Measurements from ENCODE around the gene ABCA13.

ABCA13 gene

DNA sequence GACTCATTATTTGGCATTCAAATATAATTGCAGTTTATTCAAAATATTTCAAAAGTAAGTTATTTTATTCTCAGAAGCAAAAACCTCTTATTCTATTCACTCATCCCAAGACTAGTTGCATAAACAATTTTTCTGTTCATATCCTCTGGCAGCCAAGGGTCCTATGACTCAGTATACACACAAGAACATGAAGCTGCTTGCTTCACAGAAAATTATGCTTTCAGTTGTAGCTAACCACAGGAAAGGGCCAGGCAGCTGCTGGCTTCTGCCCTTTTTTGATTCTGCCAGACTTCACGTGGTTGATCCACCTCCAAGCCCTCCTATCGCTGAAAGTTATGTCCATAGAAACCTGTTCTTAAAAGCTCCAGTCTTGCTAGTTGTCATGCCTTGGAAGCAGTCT, 108.8 kb downstream of the ABCA13 start:
- Histone ChIP-seq H3K27me3 (ENCODE audit: control insufficient read depth, insufficient read depth, low read length) (no peaks in the 10 kb centered on the region), H3K9me3 (ENCODE audit: control insufficient read depth, insufficient read depth, low read length) (no peaks in the 10 kb centered on the region), H3K4me1 (ENCODE audit: control insufficient read depth, insufficient read depth, low read length) (no peaks in the 10 kb centered on the region), H3K4me3 (ENCODE audit: low read depth, low read length) (no peak overlapping the region), H3K9ac (ENCODE audit: low read depth, low read length) (no peak overlapping the region), H3K36me3 (ENCODE audit: control insufficient read depth, insufficient read depth, low read length) (no peaks in the 10 kb centered on the region)

DNA sequence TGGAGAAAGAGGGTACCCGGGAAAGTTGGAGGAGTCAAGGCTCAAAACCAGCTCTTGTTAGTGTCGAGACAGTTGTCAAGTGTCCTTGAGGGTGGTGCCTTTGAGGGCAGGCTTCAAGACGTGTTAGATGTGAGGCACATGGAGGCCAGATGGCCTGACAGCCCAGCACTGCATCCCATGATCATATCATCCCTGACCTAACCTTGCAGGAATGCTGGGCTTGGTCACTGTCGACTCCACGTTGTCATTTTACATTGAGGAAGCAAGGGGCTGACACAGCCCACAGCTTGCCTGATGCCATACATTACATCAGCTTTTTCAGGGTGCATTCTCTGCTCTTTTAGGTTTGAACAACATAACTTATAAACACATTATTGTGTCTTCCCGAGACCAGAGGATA, 114.1 kb downstream of the ABCA13 start:
- Histone ChIP-seq H3K27me3 (ENCODE audit: control insufficient read depth, insufficient read depth, low read length) (no peaks in the 10 kb centered on the region), H3K9ac (ENCODE audit: low read depth, low read length) (no peak overlapping the region)

DNA sequence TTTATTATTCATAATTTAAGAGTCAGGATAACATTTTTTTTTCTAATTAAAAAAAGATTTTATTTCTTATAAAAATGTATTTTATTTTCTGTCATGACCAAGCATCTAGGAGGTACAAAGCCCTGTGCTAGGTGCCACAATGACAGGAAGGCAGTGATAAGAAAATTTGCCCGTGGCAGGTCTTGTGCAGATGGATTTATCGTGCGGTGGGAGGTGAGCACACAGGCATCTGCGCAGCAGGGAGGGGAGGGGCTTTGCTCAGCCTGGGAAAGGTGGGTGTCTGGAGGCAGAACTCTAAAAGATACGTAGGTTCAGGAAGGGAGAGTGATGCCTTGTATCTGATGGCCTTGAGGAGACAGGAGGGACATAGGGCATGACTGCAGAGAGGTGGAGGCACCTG, 115.6 kb downstream of the ABCA13 start:
- H3K4me3 ChIP-seq (ENCODE audit: low read depth, low read length) = no peak overlapping the region

More for the DNA sequence above, 114.1 kb downstream of the ABCA13 start:
- Histone ChIP-seq H3K36me3 (ENCODE audit: control insufficient read depth, insufficient read depth, low read length) (no peaks in the 10 kb centered on the region), H3K9me3 (ENCODE audit: control insufficient read depth, insufficient read depth, low read length) (no peaks in the 10 kb centered on the region), H3K4me3 (ENCODE audit: low read depth, low read length) (no peak overlapping the region), H3K4me1 (ENCODE audit: control insufficient read depth, insufficient read depth, low read length) (no peaks in the 10 kb centered on the region)

DNA sequence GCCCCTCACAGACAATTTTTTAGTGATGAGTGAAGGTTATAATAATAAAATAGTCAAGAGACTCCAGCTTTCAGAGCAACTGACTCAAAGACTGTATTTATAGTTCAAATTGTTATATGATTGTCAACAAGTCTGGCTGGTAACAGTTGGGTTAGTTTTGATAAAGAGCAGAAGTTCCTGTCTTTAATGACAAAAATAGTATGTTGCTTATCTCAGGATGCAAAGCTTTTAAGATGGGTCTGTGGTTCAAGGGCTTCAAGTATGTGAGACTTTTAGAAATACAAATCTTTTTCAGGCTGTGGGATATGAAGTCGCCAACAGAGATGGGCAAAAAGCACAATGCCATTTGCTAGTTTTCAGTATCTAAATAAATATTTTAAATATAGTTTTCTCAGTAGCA, 118.4 kb downstream of the ABCA13 start:
- Histone ChIP-seq H3K36me3 (ENCODE audit: control insufficient read depth, insufficient read depth, low read length) (no peaks in the 10 kb centered on the region), H3K9me3 (ENCODE audit: control insufficient read depth, insufficient read depth, low read length) (no peaks in the 10 kb centered on the region), H3K27me3 (ENCODE audit: control insufficient read depth, insufficient read depth, low read length) (no peaks in the 10 kb centered on the region), H3K4me3 (ENCODE audit: low read depth, low read length) (no peak overlapping the region), H3K4me1 (ENCODE audit: control insufficient read depth, insufficient read depth, low read length) (no peaks in the 10 kb centered on the region), H3K9ac (ENCODE audit: low read depth, low read length) (no peak overlapping the region)

More for the DNA sequence above, 115.6 kb downstream of the ABCA13 start:
- H3K4me1 ChIP-seq (ENCODE audit: control insufficient read depth, insufficient read depth, low read length) = no peaks in the 10 kb centered on the region
- no peaks in the 10 kb centered on the region for H3K9me3 ChIP-seq (ENCODE audit: control insufficient read depth, insufficient read depth, low read length)
- no peaks in the 10 kb centered on the region for H3K36me3 ChIP-seq (ENCODE audit: control insufficient read depth, insufficient read depth, low read length)
- H3K9ac ChIP-seq (ENCODE audit: low read depth, low read length) = no peak overlapping the region
- H3K27me3 ChIP-seq (ENCODE audit: control insufficient read depth, insufficient read depth, low read length) = no peaks in the 10 kb centered on the region

DNA sequence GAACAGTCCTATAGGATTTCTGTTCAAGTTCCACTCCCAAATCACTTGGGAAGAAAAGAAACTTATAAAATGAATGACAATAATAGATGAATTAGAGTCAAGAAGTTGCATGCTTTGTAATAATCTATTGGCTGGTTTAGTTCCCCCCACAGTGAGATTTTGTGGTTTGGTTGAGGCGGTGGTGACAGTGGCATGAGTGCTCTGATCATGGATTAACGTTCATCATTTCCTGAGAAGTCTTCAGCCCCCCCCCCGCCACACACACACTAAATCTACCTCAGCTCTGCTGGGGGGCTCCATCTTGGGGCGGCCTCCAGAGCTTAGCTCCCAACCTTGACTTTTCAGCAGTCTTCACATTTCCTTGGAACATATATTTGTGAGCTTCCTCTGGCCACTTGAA, 121.7 kb downstream of the ABCA13 start:
- no peaks in the 10 kb centered on the region for H3K27me3 ChIP-seq (ENCODE audit: control insufficient read depth, insufficient read depth, low read length)
- H3K9me3 ChIP-seq (ENCODE audit: control insufficient read depth, insufficient read depth, low read length) = no peaks in the 10 kb centered on the region
- H3K36me3 ChIP-seq (ENCODE audit: control insufficient read depth, insufficient read depth, low read length) = no peaks in the 10 kb centered on the region
- H3K4me3 ChIP-seq (ENCODE audit: low read depth, low read length) = no peak overlapping the region
- no peaks in the 10 kb centered on the region for H3K4me1 ChIP-seq (ENCODE audit: control insufficient read depth, insufficient read depth, low read length)
- no peak overlapping the region for H3K9ac ChIP-seq (ENCODE audit: low read depth, low read length)

DNA sequence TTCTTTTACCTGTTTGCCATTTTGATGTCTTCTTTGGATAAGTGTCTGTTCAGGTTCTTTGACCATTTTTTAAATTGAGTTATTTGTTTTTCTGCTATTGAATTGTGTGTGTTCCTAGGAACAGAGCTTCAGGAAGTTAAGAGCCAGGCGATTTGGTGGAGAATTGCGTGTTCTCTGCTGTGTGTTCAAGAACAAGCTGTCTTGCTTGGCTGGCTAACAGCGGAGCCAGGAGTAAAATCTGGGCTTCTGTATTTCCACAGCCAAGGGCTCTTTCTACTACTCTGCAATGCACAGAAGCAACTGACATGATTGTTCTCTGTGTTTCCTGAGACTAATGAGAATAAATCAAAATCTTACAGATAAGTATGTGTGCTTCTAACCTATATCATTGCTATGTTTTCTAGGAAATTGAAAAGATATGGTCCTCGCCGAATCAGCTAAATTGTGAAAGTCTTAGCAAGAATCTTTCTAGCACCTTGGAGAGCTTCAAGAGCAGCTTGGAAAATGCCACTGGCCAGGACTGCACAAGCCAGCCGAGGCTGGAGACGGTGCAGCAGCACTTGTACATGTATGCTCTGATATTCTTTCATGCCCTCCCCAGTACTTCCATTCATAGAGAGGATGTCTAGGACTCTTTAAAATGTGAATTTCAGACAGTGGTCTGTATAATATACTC, 124.2 kb downstream of the ABCA13 start:
- no peaks in the 10 kb centered on the region for H3K27me3 ChIP-seq (ENCODE audit: control insufficient read depth, insufficient read depth, low read length)
- no peak overlapping the region for H3K9ac ChIP-seq (ENCODE audit: low read depth, low read length)
- no peaks in the 10 kb centered on the region for H3K36me3 ChIP-seq (ENCODE audit: control insufficient read depth, insufficient read depth, low read length)
- no peaks in the 10 kb centered on the region for H3K9me3 ChIP-seq (ENCODE audit: control insufficient read depth, insufficient read depth, low read length)
- H3K4me1 ChIP-seq (ENCODE audit: control insufficient read depth, insufficient read depth, low read length) = peaks cover 8% of the 10 kb centered on the region
- H3K4me3 ChIP-seq (ENCODE audit: low read depth, low read length) = no peak overlapping the region

DNA sequence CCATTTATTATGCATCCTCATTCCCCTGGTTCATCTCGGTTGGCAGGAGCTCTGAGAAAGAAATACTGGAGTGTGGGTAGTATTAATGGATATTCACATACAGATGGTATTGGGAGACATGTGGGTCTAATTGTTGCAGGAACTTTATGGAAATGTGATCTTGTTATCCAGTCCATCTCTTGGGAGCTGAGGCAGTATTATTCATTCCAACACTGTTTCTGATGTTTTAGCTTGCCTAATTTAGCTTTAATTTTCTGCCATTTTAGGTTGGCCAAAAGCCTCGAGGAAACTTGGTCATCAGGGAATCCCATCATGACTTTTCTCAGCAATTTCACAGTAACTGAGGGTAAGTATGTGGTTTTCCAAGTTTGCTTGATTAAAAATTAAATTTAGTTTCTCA, 125.7 kb downstream of the ABCA13 start:
- H3K9me3 ChIP-seq (ENCODE audit: control insufficient read depth, insufficient read depth, low read length) = no peaks in the 10 kb centered on the region
- H3K9ac ChIP-seq (ENCODE audit: low read depth, low read length) = no peak overlapping the region
- H3K4me3 ChIP-seq (ENCODE audit: low read depth, low read length) = no peak overlapping the region
- H3K36me3 ChIP-seq (ENCODE audit: control insufficient read depth, insufficient read depth, low read length) = no peaks in the 10 kb centered on the region
- H3K4me1 ChIP-seq (ENCODE audit: control insufficient read depth, insufficient read depth, low read length) = peaks cover 13% of the 10 kb centered on the region
- H3K27me3 ChIP-seq (ENCODE audit: control insufficient read depth, insufficient read depth, low read length) = no peaks in the 10 kb centered on the region

DNA sequence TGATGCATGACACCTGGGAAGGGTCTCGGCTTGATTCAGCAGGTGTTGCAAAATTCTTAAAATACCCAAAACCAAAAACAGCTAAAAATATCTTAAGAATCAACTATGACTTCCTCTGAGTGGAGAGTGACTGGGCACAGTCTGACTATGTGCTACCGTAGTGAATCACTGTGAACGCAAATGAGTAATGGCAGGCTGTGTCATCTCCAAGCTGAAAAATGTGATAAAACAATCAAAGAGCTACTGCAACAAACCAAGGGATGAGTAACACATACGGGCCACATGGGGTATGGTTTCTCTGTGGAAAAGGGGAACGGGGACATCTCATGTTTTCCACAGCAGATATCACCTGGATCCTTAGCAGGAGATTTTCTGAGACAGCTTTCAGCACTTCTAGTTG, 127.5 kb downstream of the ABCA13 start:
- no peaks in the 10 kb centered on the region for H3K36me3 ChIP-seq (ENCODE audit: control insufficient read depth, insufficient read depth, low read length)
- no peaks in the 10 kb centered on the region for H3K9me3 ChIP-seq (ENCODE audit: control insufficient read depth, insufficient read depth, low read length)
- H3K9ac ChIP-seq (ENCODE audit: low read depth, low read length) = no peak overlapping the region
- H3K4me1 ChIP-seq (ENCODE audit: control insufficient read depth, insufficient read depth, low read length) = peaks cover 13% of the 10 kb centered on the region
- H3K27me3 ChIP-seq (ENCODE audit: control insufficient read depth, insufficient read depth, low read length) = no peaks in the 10 kb centered on the region
- H3K4me3 ChIP-seq (ENCODE audit: low read depth, low read length) = no peak overlapping the region

DNA sequence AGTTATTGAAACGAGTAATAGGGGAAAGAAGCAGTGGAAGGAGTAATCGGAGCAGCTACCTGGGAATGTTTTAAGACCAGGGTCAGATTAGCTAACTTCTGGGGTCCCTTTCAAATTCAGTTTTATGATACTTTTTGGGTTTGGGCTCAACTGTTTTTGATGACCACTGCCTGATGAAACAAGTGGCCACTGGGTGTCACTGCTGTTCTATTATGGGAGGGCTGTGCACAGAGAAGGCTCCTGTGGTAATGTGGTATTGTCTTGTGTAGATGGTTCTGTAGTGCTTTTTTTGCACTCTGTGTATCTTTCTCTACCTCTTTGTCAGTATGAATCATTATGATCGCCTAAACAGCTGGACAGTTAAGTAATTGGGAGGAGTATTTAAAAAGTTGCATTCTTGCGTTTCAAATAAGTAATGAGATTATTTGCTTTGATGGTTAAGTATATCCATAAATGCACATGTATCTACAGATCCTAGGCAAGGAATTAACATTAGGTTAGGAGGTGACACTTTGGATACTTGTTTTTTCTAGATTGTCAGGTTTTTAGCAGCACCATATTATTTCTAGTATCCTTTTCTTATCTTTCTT, 128.4 kb downstream of the ABCA13 start:
- Histone ChIP-seq H3K4me3 (ENCODE audit: low read depth, low read length) (no peak overlapping the region), H3K4me1 (ENCODE audit: control insufficient read depth, insufficient read depth, low read length) (peaks cover 13% of the 10 kb centered on the region), H3K9me3 (ENCODE audit: control insufficient read depth, insufficient read depth, low read length) (no peaks in the 10 kb centered on the region), H3K36me3 (ENCODE audit: control insufficient read depth, insufficient read depth, low read length) (no peaks in the 10 kb centered on the region), H3K9ac (ENCODE audit: low read depth, low read length) (no peak overlapping the region), H3K27me3 (ENCODE audit: control insufficient read depth, insufficient read depth, low read length) (no peaks in the 10 kb centered on the region)

DNA sequence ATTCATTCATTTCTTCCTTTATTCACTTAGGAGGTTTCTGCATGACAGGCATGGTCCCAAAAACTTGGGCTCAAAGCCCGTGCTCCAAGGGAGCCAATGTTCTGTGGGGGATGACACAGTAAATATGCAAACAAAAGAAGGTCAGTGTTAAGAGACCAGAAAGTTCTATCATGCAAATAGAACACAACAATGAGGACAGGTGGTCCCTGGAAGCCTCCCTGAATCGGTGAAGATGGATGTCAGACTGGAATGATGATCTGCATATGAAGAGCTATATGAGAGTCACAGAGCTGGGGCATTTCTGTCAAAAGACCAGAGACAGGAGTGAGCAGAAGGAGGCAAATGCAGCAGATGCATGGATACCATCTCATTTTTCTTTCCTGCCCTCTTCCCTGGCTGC, 129.0 kb downstream of the ABCA13 start:
- Histone ChIP-seq H3K36me3 (ENCODE audit: control insufficient read depth, insufficient read depth, low read length) (no peaks in the 10 kb centered on the region), H3K27me3 (ENCODE audit: control insufficient read depth, insufficient read depth, low read length) (no peaks in the 10 kb centered on the region), H3K9ac (ENCODE audit: low read depth, low read length) (no peak overlapping the region), H3K4me3 (ENCODE audit: low read depth, low read length) (no peak overlapping the region), H3K4me1 (ENCODE audit: control insufficient read depth, insufficient read depth, low read length) (peaks cover 13% of the 10 kb centered on the region), H3K9me3 (ENCODE audit: control insufficient read depth, insufficient read depth, low read length) (no peaks in the 10 kb centered on the region)

DNA sequence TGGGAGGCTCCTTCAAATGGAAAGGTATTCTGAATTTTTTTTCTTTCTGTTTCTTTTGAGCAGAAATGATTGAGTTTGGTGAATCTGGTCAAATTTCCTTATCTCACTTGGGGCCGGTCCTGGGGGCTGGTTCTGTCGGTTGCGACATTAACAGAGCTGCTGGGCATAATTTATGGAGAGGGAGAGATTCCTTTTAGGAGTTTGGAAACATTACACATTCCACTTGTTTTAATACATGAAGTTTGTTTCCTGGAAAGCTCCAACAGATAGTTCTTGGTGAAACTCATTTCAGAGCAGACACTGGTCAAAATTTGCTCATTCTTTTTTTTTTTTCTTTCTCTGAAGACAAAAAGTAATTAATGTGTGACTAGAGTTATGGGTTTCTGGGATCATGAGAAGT, 129.9 kb downstream of the ABCA13 start:
- Histone ChIP-seq H3K4me3 (ENCODE audit: low read depth, low read length) (no peak overlapping the region), H3K36me3 (ENCODE audit: control insufficient read depth, insufficient read depth, low read length) (no peaks in the 10 kb centered on the region), H3K9me3 (ENCODE audit: control insufficient read depth, insufficient read depth, low read length) (no peaks in the 10 kb centered on the region), H3K27me3 (ENCODE audit: control insufficient read depth, insufficient read depth, low read length) (no peaks in the 10 kb centered on the region), H3K9ac (ENCODE audit: low read depth, low read length) (no peak overlapping the region), H3K4me1 (ENCODE audit: control insufficient read depth, insufficient read depth, low read length) (peaks cover 13% of the 10 kb centered on the region)

DNA sequence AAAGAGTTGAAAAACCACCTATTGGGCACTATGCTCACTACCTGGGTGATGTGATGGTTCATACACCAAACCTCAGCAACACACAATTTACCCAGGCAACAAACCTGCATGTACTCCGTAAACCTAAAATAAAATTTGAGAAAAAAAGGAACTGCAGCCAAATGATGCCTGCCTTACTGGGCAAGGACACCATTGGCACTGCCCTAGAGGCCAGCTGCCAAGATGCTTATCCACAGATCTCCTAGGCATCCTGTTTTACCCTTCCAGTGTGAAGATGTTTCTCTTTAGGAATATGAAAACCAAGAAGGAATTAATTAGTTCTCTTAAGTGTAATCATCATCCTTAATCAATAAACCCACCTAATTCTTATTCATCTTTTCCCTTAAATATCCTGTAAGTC, 133.4 kb downstream of the ABCA13 start:
- Histone ChIP-seq H3K9me3 (ENCODE audit: control insufficient read depth, insufficient read depth, low read length) (no peaks in the 10 kb centered on the region), H3K27me3 (ENCODE audit: control insufficient read depth, insufficient read depth, low read length) (no peaks in the 10 kb centered on the region), H3K4me3 (ENCODE audit: low read depth, low read length) (no peak overlapping the region), H3K9ac (ENCODE audit: low read depth, low read length) (no peak overlapping the region), H3K4me1 (ENCODE audit: control insufficient read depth, insufficient read depth, low read length) (peaks cover 13% of the 10 kb centered on the region), H3K36me3 (ENCODE audit: control insufficient read depth, insufficient read depth, low read length) (no peaks in the 10 kb centered on the region)

Data from iPS-15b (cell line).